Stomach (tissue), 9 donors: ENCODE measurements around the gene BPGM. TPM values are rescaled to one million over a fixed set of nuclear protein-coding genes. Genes with fewer than 3 reads are reported as not detected.

Experiments
- DNase-seq, 2 donors: peaks; one replicate each; pipeline versions ENCODE4 v3.0.0 to v3.0.0-alpha.2; 2013 to 2019
- H3K27ac ChIP-seq, 5 donors: fragments of 200-600 bp in 4 of 5; sonication (generic) in 4 of 5; one replicate each; pipeline ENCODE4 v1.5.1; 2013 to 2019; ENCODE audit warnings: mild to moderate bottlenecking in 1 of 5, moderate library complexity in 1 of 5
- H3K27me3 ChIP-seq, 3 donors: fragments of 200-600 bp; sonication (generic); one replicate each; pipeline ENCODE4 v1.5.1; 2017 to 2019; ENCODE audit warnings: mixed run types in 1 of 3
- H3K36me3 ChIP-seq, 4 donors: fragments of 200-600 bp; sonication (generic); 1 replicate in 3 of 4; 2 replicates in 1 of 4; pipeline ENCODE4 v1.5.1; 2016 to 2019
- H3K4me1 ChIP-seq, 4 donors: fragments of 200-600 bp; sonication (generic); one replicate each; pipeline ENCODE4 v1.5.1; 2016 to 2019
- H3K4me3 ChIP-seq, 4 donors: fragments of 200-600 bp; sonication (generic) in 3 of 4; one replicate each; pipeline ENCODE4 v1.5.1; 2016 to 2019; ENCODE audit warnings: mild to moderate bottlenecking in 1 of 4
- H3K9me3 ChIP-seq, 4 donors: fragments of 200-600 bp; sonication (generic); one replicate each; pipeline ENCODE4 v1.5.1; 2016 to 2019
- CTCF ChIP-seq, 7 experiments: fragments of 450-650 bp in 4 of 7; fragments of 200-600 bp in 3 of 7; sonication (generic) in 3 of 7; IDR thresholded peaks; one replicate each; pipeline ENCODE4 v1.5.1; 2016 to 2019; ENCODE audit warnings: antibody characterized with exemption in 7 of 7, control low read depth in 2 of 7, mild to moderate bottlenecking in 1 of 7
- EP300 ChIP-seq: sonication (generic); formaldehyde crosslinking; IDR thresholded peaks from one replicate; pipeline ENCODE4 v1.6.1; 2017; ENCODE audit warnings: antibody characterized with exemption
- POLR2A ChIP-seq, 4 donors: fragments of 450-650 bp; IDR thresholded peaks; one replicate each; pipeline ENCODE4 v1.6.1; 2016; ENCODE audit warnings: antibody characterized with exemption in 4 of 4, control low read depth in 2 of 4, mild to moderate bottlenecking in 1 of 4, moderate library complexity in 1 of 4
- POLR2AphosphoS5 ChIP-seq, 3 donors: sonication (generic); formaldehyde crosslinking; IDR thresholded peaks; one replicate each; pipeline ENCODE4 v1.6.1; 2016; ENCODE audit warnings: antibody characterized with exemption in 3 of 3
- WGBS, 5 donors: extraction: QIAGEN DNeasy Blood & Tissue Kit in 3 of 5; methylation state at CpG; one replicate each; pipeline versions ENCODE4 v1.1.5 to v1.1.7; 2013 to 2018; 5-methylcytosine and 5-hydroxymethylcytosine counted together
- intact Hi-C: fragments of 100-400 bp; cut with DNase I; formaldehyde crosslinking; loops from one replicate; pipeline ENCODE4 v1.15.1; 2023; ENCODE audit warnings: low total_unique reads
- polyA plus RNA-seq, 3 donors: library from polyadenylated mRNA; stranded (reverse); fragments of 200-250 nt; gene quantifications; one replicate each; pipeline ENCODE4 v1.2.3, GENCODE V29; 2013
- total RNA-seq, 5 donors: library from RNA; depleted of rRNA; stranded (reverse); fragments of >200 nt; gene quantifications; one replicate each; pipeline versions ENCODE4 v1.1.0 to v1.2.3, GENCODE V29; 2014 to 2016
- donor health status: healthy with polysubstance abuse.
- donor health status: Bipolar disorder and iron deficiency.
- donor health status: healthy.

BPGM gene
- total and polyA plus RNA-seq, 8 donors, result 4.7 to 47.3 (median 19.8) TPM

- peaks cover 0 to 36% (median 8%) of the 10 kb centered on the region in 4 donors for H3K4me1 ChIP-seq
- H3K27me3 ChIP-seq, result no peaks in the 10 kb centered on the region
- H3K4me3 ChIP-seq, result no peak overlapping the region
- WGBS, 5 donors, result 90 to 95% (median 92%) methylated on average over 5 of the region's 5 CpGs
- no peak for DNase-seq
- intact Hi-C loops, result no loop called here
- TF ChIP-seq EP300 (no peak), POLR2A (IDR thresholded peaks at IDR 0.05) (no peak), CTCF (IDR thresholded peaks at IDR 0.05) (no peak), POLR2AphosphoS5 (IDR thresholded peaks at IDR 0.05) (no peak)
- no peaks in the 10 kb centered on the region for H3K9me3 ChIP-seq
- H3K36me3 ChIP-seq, result no peaks in the 10 kb centered on the region
- H3K27ac ChIP-seq, result peak overlapping the region in 4 of 5 donors; percentile 72 to 88 (median 82)
These were observed 58.2 kb downstream of the BPGM start for GRCh38 chr7:134704827-134705226.

GRCh38 chr7:134705716-134706115, 59.1 kb downstream of the BPGM start:
- no peak for DNase-seq
- intact Hi-C loops, result no loop called here
- no peak for TF ChIP-seq CTCF (IDR thresholded peaks at IDR 0.05)
- TF ChIP-seq POLR2A (IDR thresholded peaks at IDR 0.05), result no peak
- no peak for TF ChIP-seq POLR2AphosphoS5 (IDR thresholded peaks at IDR 0.05)
- TF ChIP-seq EP300, result no peak
- no peaks in the 10 kb centered on the region for H3K9me3 ChIP-seq
- peaks cover 0 to 34% (median 8%) of the 10 kb centered on the region in 4 donors for H3K4me1 ChIP-seq
- H3K27ac ChIP-seq, result peak overlapping the region in 2 of 5 donors; percentile 2 to 88
- no peaks in the 10 kb centered on the region for H3K36me3 ChIP-seq
- no peaks in the 10 kb centered on the region for H3K27me3 ChIP-seq
- no peak overlapping the region for H3K4me3 ChIP-seq
- WGBS, 5 donors, result 49 to 95% (median 74%) methylated on average over 2 of the region's 2 CpGs

- Histone ChIP-seq H3K27me3 (no peaks in the 10 kb centered on the region), H3K27ac (no peak overlapping the region), H3K4me3 (no peak overlapping the region), H3K9me3 (no peaks in the 10 kb centered on the region), H3K4me1 (peaks cover 0 to 42% (median 11%) of the 10 kb centered on the region in 4 donors), H3K36me3 (no peaks in the 10 kb centered on the region)
- intact Hi-C loops, result no loop called here
- 75 to 83% (median 78%) methylated on average over 5 of the region's 5 CpGs for WGBS, 5 donors
- TF ChIP-seq EP300 (no peak), POLR2A (IDR thresholded peaks at IDR 0.05) (no peak), CTCF (IDR thresholded peaks at IDR 0.05) (no peak)
- no peak for DNase-seq
These were observed 59.8 kb downstream of the BPGM start for GRCh38 chr7:134706468-134706867.

GRCh38 chr7:134707663-134708378, 61.2 kb downstream of the BPGM start:
- intact Hi-C loops, result no loop called here
- Histone ChIP-seq H3K36me3 (no peaks in the 10 kb centered on the region), H3K9me3 (no peaks in the 10 kb centered on the region), H3K4me1 (peaks cover 0 to 34% (median 6%) of the 10 kb centered on the region in 4 donors), H3K27me3 (no peaks in the 10 kb centered on the region), H3K27ac (no peak overlapping the region), H3K4me3 (no peak overlapping the region)
- TF ChIP-seq POLR2AphosphoS5 (IDR thresholded peaks at IDR 0.05) (no peak), EP300 (no peak), CTCF (IDR thresholded peaks at IDR 0.05) (no peak), POLR2A (IDR thresholded peaks at IDR 0.05) (no peak)
- 97 to 99% (median 98%) methylated on average over 4 of the region's 4 CpGs for WGBS, 5 donors
- DNase-seq, result no peak
